GM18858 (cell line): Measurements from ENCODE around the gene DYNLT5.
"Not testable (repeated sequence)": the region's sequence is repeated elsewhere in the genome, so short reads cannot be mapped to it uniquely, and the experiment has no call there.

Source experiments
- ATAC-seq: cut with Tn5 transposase; IDR thresholded peaks from one replicate; pipeline ENCODE4 v1.9.1; 2021; ENCODE audit not compliant: unreplicated experiment

The DYNLT5 gene

DNA sequence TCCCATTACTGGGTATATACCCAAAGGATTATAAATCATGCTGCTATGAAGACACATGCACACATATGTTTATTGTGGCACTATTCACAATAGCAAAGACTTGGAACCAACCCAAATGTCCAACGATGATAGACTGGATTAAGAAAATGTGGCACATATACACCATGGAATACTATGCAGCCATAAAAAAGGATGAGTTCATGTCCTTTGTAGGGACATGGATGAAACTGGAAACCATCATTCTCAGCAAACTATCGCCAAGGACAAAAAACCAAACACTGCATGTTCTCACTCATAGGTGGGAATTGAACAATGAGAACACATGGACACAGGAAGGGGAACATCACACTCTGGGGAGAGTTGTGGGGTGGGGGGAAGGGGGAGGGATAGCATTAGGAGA lies 33.5 kb downstream of the DYNLT5 start:
- ATAC-seq = not testable (repeated sequence)

DNA sequence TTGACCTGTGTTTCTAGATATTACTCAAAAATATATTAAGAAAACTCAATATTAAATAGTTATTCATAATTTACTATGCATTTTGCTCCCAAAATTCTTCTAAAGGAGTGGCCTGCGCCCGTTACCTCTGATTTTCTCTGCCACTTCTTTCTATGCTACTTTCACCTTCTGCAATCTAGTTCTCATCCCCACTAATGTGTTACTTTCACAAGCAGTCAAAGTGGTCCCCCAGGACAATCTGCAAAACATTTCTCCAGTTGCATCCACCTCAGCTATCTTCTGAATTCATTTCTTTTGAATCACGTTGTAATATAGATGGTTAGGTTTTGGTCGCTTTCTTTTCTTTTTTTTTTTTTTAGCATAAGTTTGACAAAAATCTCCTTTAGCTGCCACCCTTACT lies 35.4 kb downstream of the DYNLT5 start:
- no peak for ATAC-seq

DNA sequence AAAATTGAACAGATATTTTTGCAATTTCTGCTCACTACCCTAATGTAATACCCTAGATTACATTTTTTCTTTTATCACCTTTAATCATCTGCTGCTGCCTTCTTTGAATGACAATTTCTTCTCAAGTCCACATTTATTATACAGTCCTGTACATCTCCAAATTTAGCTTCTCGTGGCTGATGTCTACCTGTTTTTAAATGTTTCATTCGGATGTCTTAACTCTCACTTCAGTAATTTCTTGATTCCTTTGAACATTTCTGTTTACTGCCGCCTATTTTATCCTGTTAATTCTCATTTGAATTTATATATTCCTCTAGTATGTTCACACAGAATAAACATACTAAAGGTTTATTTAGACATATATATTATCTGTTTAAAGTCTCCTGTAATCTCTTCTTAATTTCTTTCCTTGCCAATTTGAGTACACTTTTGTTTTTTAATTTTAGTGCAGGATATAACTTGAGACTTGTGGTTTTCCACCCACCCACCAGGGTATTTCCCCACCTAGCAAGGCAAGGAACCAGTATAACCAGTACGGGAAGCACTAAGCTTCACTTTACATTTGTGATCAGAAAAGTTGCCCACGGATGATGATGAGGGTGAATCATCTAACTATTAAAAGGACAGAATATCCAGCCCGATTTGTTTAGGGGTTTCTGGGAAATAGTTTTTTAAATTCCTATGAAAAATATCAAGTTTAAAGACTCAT lies 36.1 kb downstream of the DYNLT5 start:
- ATAC-seq = peak; percentile 91

DNA sequence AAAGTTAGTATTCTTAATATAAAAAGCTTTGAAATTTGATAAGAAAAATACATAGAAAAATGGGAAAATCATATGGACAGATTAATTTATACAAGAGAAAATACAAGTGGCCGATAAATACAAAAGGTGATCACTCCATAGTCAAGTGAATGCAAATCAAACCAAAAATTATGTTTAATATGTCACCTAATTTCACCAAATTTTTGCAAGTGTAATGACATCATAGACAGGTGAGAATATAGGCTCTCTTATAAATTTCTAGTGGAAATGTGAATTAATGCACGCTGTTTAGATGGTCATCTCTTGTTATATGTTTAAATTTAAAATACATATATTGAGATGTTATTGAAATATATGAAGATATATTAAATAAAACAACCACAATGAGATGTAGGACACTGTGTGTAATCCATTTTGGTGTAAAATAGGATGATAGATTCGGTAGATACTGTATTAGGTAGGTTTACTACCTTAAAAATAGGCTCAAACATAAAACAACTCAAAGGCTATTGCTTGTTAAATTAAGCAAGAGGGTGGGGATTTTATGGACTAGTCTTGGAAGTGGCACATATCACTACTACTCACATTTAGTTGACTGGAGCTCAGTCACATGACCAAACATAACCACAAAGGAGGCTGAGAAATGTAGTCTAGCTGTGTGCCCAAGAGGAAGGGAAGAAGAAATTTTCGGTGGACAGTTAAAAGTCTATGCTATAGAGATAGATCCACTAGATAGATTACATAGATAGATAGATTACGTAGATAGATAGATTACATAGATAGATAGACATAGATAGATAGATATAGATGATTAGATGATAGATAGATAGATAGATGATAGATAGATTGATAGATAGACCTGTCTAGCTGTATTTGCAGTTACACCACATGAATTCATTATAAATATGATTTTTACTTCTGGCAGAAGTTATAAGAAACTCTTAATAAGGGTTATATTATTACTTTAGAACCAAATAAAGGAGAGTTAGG lies 39.7 kb downstream of the DYNLT5 start:
- no peak for ATAC-seq

DNA sequence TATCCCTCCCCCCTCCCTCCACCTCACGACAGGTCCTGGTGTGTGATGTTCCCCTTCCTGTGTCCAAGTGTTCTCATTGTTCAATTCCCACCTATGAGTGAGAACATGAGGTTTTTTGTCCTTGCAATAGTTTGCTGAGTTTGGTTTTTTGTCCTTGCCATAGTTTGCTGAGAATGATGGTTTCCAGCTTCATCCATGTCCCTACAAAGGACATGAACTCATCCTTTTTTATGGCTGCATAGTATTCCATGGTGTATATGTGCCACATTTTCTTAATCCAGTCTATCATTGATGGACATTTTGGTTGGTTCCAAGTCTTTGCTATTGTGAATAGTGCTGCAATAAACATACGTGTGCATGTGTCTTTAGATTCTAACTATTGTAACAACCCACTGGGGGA lies 43.6 kb downstream of the DYNLT5 start:
- not testable (repeated sequence) for ATAC-seq

DNA sequence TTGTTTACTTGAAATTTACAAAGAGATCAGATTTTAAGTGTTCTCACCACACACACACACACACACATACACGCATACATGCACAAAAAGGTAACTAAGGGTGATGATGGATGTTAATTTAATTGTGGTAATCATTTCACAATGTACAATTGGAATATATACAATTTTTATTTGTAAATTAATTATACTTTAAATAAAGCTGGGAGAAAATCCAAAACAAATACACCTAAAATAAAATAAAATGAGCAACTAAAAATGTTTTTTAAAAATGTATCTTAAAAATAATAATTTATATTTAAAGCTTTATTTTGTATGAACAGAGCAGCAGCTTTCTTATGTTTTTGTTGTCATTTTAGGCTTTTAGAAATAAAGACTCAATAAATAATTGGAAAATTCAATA lies 57.0 kb downstream of the DYNLT5 start:
- ATAC-seq = no peak

DNA sequence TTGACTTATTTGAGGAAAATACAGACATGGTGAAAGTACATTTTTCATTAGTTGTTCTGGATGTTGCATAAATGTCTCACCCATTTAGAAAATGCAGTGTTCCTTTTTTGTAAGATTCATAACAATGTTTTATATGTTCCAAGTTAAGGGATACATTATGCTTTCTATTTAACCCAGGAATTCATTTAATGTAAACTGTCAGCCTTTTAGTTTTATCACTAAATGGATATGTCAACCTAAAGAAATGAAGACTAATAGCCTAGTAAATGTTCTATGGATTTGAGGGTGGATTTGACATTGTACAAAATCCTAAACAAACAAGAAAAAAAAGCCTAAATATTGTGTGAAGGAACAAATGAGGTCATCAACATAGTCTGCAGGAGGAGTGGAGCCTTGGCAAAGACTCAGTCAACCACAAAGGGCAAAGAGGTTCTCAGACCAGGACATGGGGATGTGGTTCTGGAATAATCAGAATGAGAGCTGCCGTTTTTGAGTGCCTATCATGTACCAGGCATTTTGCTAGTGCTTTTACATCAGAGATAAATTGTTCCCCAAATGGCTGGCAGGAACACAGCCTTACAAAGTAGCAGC lies 57.6 kb downstream of the DYNLT5 start:
- ATAC-seq = no peak

DNA sequence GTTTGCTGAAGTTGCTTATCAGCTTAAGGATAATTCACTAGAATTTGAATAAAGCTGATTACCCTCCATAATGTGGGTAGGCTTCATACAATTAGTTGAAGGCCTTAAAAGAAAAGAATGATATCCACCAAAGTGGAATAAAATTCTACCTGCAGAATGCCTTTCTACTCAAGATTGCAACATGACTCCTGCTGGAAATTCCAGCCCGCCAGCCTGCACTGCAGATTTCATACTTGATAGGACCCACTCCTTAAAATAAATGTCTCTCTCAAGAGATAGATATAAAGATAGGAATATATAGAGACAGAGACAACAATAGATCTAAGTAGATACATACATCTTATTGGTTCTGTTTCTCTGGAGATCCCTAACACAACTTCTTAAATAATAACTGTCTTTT lies 72.5 kb downstream of the DYNLT5 start:
- ATAC-seq = no peak
